ENCODE measurements around the gene RETREG1.
"Not testable (repeated sequence)": the region's sequence is repeated elsewhere in the genome, so short reads cannot be mapped to it uniquely, and the experiment has no call there.

RETREG1 gene

DNA sequence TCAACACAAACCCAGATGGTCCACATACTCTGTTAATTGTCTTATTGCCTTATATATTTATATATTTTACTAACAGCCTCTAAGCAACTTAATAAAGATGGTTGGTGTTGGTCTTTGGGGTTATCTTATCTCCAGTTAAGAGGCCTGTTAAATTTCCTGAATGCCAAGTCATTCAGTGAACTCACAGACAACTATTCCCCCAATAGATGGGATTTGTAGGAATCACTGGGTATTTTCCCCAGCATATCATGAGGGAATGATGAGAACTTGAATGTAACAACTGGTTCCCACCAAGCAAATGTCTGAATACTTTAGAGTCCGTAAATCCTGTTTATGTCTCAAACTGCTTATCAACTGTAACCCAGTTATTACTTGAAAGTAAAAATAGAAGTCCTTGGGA is 42.7 kb upstream of the RETREG1 start:
- no peaks in the 10 kb centered on the region for H3K9me3 ChIP-seq (ENCODE audit: insufficient read depth, low read length, severe bottlenecking)
- no peaks in the 10 kb centered on the region for H3K79me2 ChIP-seq (ENCODE audit: insufficient read depth, low read length)
- no peaks in the 10 kb centered on the region for H3K36me3 ChIP-seq (ENCODE audit: insufficient read depth, low read length)
- no peaks in the 10 kb centered on the region for H3K4me1 ChIP-seq (ENCODE audit: insufficient read depth, low read length)
- H3K9ac ChIP-seq (ENCODE audit: low read depth, low read length), result no peak overlapping the region
- H3K27me3 ChIP-seq (ENCODE audit: insufficient read depth, low read length, poor library complexity), result no peaks in the 10 kb centered on the region
- H3K27ac ChIP-seq (ENCODE audit: low read length), result no peak overlapping the region
- no peaks in the 10 kb centered on the region for H4K20me1 ChIP-seq (ENCODE audit: insufficient read depth, low read length)
- DNase-seq, result no peak
- no peak for TF ChIP-seq EZH2 (IDR thresholded peaks at IDR 0.05; ENCODE audit: borderline replicate concordance, low read depth, low read length, severe bottlenecking)
- no peak for TF ChIP-seq CTCF (IDR thresholded peaks at IDR 0.05; ENCODE audit: borderline replicate concordance, extremely low read depth, low read length, poor library complexity, severe bottlenecking)
- H3K4me3 ChIP-seq (ENCODE audit: low read depth in 1 of 2, low read length in 2 of 2), result no peak overlapping the region
- ATAC-seq (ENCODE audit: insufficient read depth, low read depth), result no peak
- H2AFZ ChIP-seq (ENCODE audit: low read depth, low read length), result no peak overlapping the region
- H3K4me2 ChIP-seq (ENCODE audit: insufficient read depth, low read length), result no peak overlapping the region

GRCh38 chr5:16656561-16657191 is 39.9 kb upstream of the RETREG1 start:
- no peak overlapping the region for H2AFZ ChIP-seq (ENCODE audit: low read depth, low read length)
- no peaks in the 10 kb centered on the region for H3K4me1 ChIP-seq (ENCODE audit: insufficient read depth, low read length)
- H3K4me3 ChIP-seq (ENCODE audit: low read depth in 1 of 2, low read length in 2 of 2), result no peak overlapping the region
- no peaks in the 10 kb centered on the region for H3K36me3 ChIP-seq (ENCODE audit: insufficient read depth, low read length)
- no peak overlapping the region for H3K9ac ChIP-seq (ENCODE audit: low read depth, low read length)
- TF ChIP-seq CTCF (IDR thresholded peaks at IDR 0.05; ENCODE audit: borderline replicate concordance, extremely low read depth, low read length, poor library complexity, severe bottlenecking) (no peak), EZH2 (IDR thresholded peaks at IDR 0.05; ENCODE audit: borderline replicate concordance, low read depth, low read length, severe bottlenecking) (no peak)
- no peaks in the 10 kb centered on the region for H3K27me3 ChIP-seq (ENCODE audit: insufficient read depth, low read length, poor library complexity)
- H3K9me3 ChIP-seq (ENCODE audit: insufficient read depth, low read length, severe bottlenecking), result no peaks in the 10 kb centered on the region
- H3K4me2 ChIP-seq (ENCODE audit: insufficient read depth, low read length), result no peak overlapping the region
- no peak overlapping the region for H3K27ac ChIP-seq (ENCODE audit: low read length)
- H4K20me1 ChIP-seq (ENCODE audit: insufficient read depth, low read length), result no peaks in the 10 kb centered on the region
- H3K79me2 ChIP-seq (ENCODE audit: insufficient read depth, low read length), result no peaks in the 10 kb centered on the region
- ATAC-seq (ENCODE audit: insufficient read depth, low read depth), result no peak
- DNase-seq, result no peak

- TF ChIP-seq CTCF (IDR thresholded peaks at IDR 0.05; ENCODE audit: borderline replicate concordance, extremely low read depth, low read length, poor library complexity, severe bottlenecking), result no peak
- no peak for TF ChIP-seq EZH2 (IDR thresholded peaks at IDR 0.05; ENCODE audit: borderline replicate concordance, low read depth, low read length, severe bottlenecking)
- Histone ChIP-seq H3K4me2 (ENCODE audit: insufficient read depth, low read length) (no peak overlapping the region), H3K27ac (ENCODE audit: low read length) (no peak overlapping the region), H3K9ac (ENCODE audit: low read depth, low read length) (no peak overlapping the region), H3K4me1 (ENCODE audit: insufficient read depth, low read length) (no peaks in the 10 kb centered on the region), H3K79me2 (ENCODE audit: insufficient read depth, low read length) (no peaks in the 10 kb centered on the region), H3K36me3 (ENCODE audit: insufficient read depth, low read length) (no peaks in the 10 kb centered on the region), H3K27me3 (ENCODE audit: insufficient read depth, low read length, poor library complexity) (no peaks in the 10 kb centered on the region), H3K4me3 (ENCODE audit: low read depth in 1 of 2, low read length in 2 of 2) (no peak overlapping the region), H4K20me1 (ENCODE audit: insufficient read depth, low read length) (no peaks in the 10 kb centered on the region), H3K9me3 (ENCODE audit: insufficient read depth, low read length, severe bottlenecking) (no peaks in the 10 kb centered on the region), H2AFZ (ENCODE audit: low read depth, low read length) (no peak overlapping the region)
- ATAC-seq (ENCODE audit: insufficient read depth, low read depth), result no peak
- DNase-seq, result no peak
Measured at GRCh38 chr5:16654647-16655334, 38.0 kb upstream of the RETREG1 start.

DNA sequence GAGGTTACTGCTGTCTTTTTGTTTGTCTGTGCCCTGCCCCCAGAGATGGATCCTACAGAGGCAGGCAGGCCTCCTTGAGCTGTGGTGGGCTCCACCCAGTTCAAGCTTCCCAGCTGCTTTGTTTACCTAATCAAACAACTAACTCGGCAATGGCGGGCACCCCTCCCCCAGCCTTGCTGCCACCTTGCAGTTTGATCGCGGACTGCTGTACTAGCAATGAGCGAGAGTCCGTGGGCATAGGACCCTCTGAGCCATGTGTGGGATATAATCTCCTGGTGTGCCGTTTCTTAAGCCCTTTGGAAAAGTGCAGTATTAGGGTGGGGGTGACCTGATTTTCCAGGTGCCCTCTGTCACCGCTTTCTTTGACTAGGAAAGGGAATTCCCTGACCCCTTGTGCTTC is 31.9 kb upstream of the RETREG1 start:
- H3K36me3 ChIP-seq (ENCODE audit: insufficient read depth, low read length); DNase-seq; H3K9me3 ChIP-seq (ENCODE audit: insufficient read depth, low read length, severe bottlenecking); ATAC-seq (ENCODE audit: insufficient read depth, low read depth); H3K4me2 ChIP-seq (ENCODE audit: insufficient read depth, low read length); H2AFZ ChIP-seq (ENCODE audit: low read depth, low read length); H3K79me2 ChIP-seq (ENCODE audit: insufficient read depth, low read length); H4K20me1 ChIP-seq (ENCODE audit: insufficient read depth, low read length); H3K27me3 ChIP-seq (ENCODE audit: insufficient read depth, low read length, poor library complexity); H3K4me1 ChIP-seq (ENCODE audit: insufficient read depth, low read length); H3K9ac ChIP-seq (ENCODE audit: low read depth, low read length); H3K27ac ChIP-seq (ENCODE audit: low read length); H3K4me3 ChIP-seq (ENCODE audit: low read depth in 1 of 2, low read length in 2 of 2): not testable (repeated sequence)
